K562 (cell line): ENCODE data around the gene SMARCA1. TPM values are rescaled to one million over a fixed set of nuclear protein-coding genes. Genes with fewer than 3 reads are reported as not detected.
"Not testable (repeated sequence)": the region's sequence is repeated elsewhere in the genome, so short reads cannot be mapped to it uniquely, and the experiment has no call there.

Experiments
- ATAC-seq: fragments of 200-7000 bp; cut with Tn5 transposase; 3 replicates; pipeline ENCODE4 v1.9.1; 2020; ENCODE audit warnings: moderate library complexity
- BruUV-seq: library from RNA; stranded (reverse); fragments of 400-500 nt; replicated peaks from 2 replicates; lab custom pipeline; 2021; lab: Mats Ljungman, UMichigan
- CTCF ChIA-PET: fragments of 300-600 bp; formaldehyde crosslinking; extraction: SDS; loops from one replicate; lab custom pipeline; 2021; ENCODE audit warnings: low intra/inter-chr PET ratio; lab: Yijun Ruan, JAX
- POLR2A ChIA-PET: fragments of 300-600, 350-650 bp; sonication (Branson Sonifier 250); formaldehyde crosslinking; extraction: SDS; loops from one replicate; lab custom pipeline; 2021; ENCODE audit warnings: antibody characterized with exemption, inconsistent platforms; lab: Yijun Ruan, JAX
- DNase-seq, 4 experiments: peaks; one replicate each; pipeline versions ENCODE4 v3.0.0 to v3.0.0-alpha.2; 2011 to 2018; ENCODE audit warnings: low spot score in 3 of 4, mixed read lengths in 3 of 4; ENCODE audit errors: extremely low read depth in 1 of 4
- FAIRE-seq: peaks from 2 replicates; lab custom pipeline; 2011; peaks lifted over from hg19 to GRCh38; lab: Jason Lieb, UNC
- H2AFZ ChIP-seq: 2 replicates; pipeline ENCODE4 v1.6.0; 2011; ENCODE audit warnings: low read depth, low read length, control low read depth, inconsistent platforms
- H3K27ac ChIP-seq: fragments of 200-600 bp; 3 replicates; pipeline ENCODE4 v1.8.0; 2011; ENCODE audit warnings: low read depth, mild to moderate bottlenecking, control low read depth, inconsistent platforms, low read length, moderate library complexity, mixed read lengths; ENCODE audit errors: extremely low read depth
- H3K27me3 ChIP-seq, 2 experiments: fragments of 300-600 bp in 1 of 2; 2 replicates in 1 of 2; 3 replicates in 1 of 2; pipeline versions ENCODE4 v1.6.0 to v1.8.0; 2011; ENCODE audit warnings: inconsistent platforms in 2 of 2, low read length in 2 of 2, mild to moderate bottlenecking in 1 of 2, mixed read lengths in 1 of 2, moderate library complexity in 1 of 2; ENCODE audit not compliant: control insufficient read depth in 2 of 2, insufficient read depth in 2 of 2
- H3K36me3 ChIP-seq: fragments of 300-600 bp; 3 replicates; pipeline ENCODE4 v1.8.0; 2011; ENCODE audit warnings: mild to moderate bottlenecking, low read length, inconsistent platforms; ENCODE audit not compliant: control insufficient read depth, insufficient read depth
- H3K4me1 ChIP-seq, 2 experiments: fragments of 200-600 bp in 1 of 2; replicated peaks in 1 of 2; 2 replicates in 1 of 2; 3 replicates in 1 of 2; pipeline versions ENCODE4 v1.5.1 to v1.8.0; 2011; ENCODE audit warnings: inconsistent platforms in 2 of 2, low read length in 2 of 2, mild to moderate bottlenecking in 1 of 2, mixed read lengths in 1 of 2, moderate library complexity in 1 of 2; ENCODE audit not compliant: control insufficient read depth in 2 of 2, insufficient read depth in 2 of 2
- H3K4me2 ChIP-seq: 2 replicates; pipeline ENCODE4 v1.6.1; 2011; ENCODE audit warnings: low read length, control low read depth, inconsistent platforms, mixed read lengths; ENCODE audit not compliant: insufficient read depth
- H3K4me3 ChIP-seq: fragments of 200-600 bp; sonication (generic), shearing (Covaris generic); 2 replicates; pipeline ENCODE4 v1.5.1; 2016; ENCODE audit warnings: control low read depth, inconsistent platforms
- H3K79me2 ChIP-seq: fragments of 200-600 bp; 3 replicates; pipeline ENCODE4 v1.8.0; 2011; ENCODE audit warnings: low read length, inconsistent platforms; ENCODE audit not compliant: control insufficient read depth, insufficient read depth
- H3K9ac ChIP-seq, 2 experiments: 2 replicates each; pipeline versions ENCODE4 v1.6.0 to v1.6.1; 2011; ENCODE audit warnings: low read depth in 2 of 2, low read length in 2 of 2, control low read depth in 1 of 2, inconsistent platforms in 1 of 2, mild to moderate bottlenecking in 1 of 2, mixed read lengths in 1 of 2; ENCODE audit not compliant: insufficient read depth in 1 of 2
- H3K9me1 ChIP-seq: one replicate; pipeline ENCODE4 v1.6.0; 2011; ENCODE audit warnings: inconsistent platforms, mild to moderate bottlenecking, low read length, moderate library complexity; ENCODE audit not compliant: control insufficient read depth, insufficient read depth
- H3K9me3 ChIP-seq: replicated peaks from 2 replicates; pipeline ENCODE4 v1.5.1; 2011; ENCODE audit warnings: low read depth, low read length, inconsistent platforms; ENCODE audit not compliant: control insufficient read depth, insufficient read depth
- H4K20me1 ChIP-seq: replicated peaks from 2 replicates; pipeline ENCODE4 v1.6.1; 2011; ENCODE audit warnings: low read length, inconsistent platforms, mixed read lengths; ENCODE audit not compliant: control insufficient read depth, insufficient read depth
- ESRRA ChIP-seq: fragments of 450-650 bp; IDR thresholded peaks from 2 replicates; pipeline ENCODE4 v1.6.1; 2014; ENCODE audit warnings: low read depth, mild to moderate bottlenecking, moderate library complexity, borderline replicate concordance
- NCOR1 ChIP-seq: fragments of 450-650 bp; IDR thresholded peaks from 2 replicates; pipeline ENCODE4 v1.6.1; 2016; ENCODE audit warnings: mild to moderate bottlenecking, moderate library complexity
- NFIC ChIP-seq: fragments of 450-650 bp; IDR thresholded peaks from 2 replicates; pipeline ENCODE4 v1.6.1; 2017; ENCODE audit warnings: mild to moderate bottlenecking, inconsistent platforms
- TARDBP ChIP-seq: fragments of 450-650 bp; IDR thresholded peaks from 2 replicates; pipeline ENCODE4 v1.6.1; 2016
- WGBS: fragments of 100-300 bp; shearing (Covaris generic); methylation state at CpG from one replicate; pipeline ENCODE4 v1.1.6; 2016; ENCODE audit warnings: low coverage, mixed read lengths; ENCODE audit not compliant: insufficient coverage; ENCODE audit errors: missing lambda C conversion rate; 5-methylcytosine and 5-hydroxymethylcytosine counted together
- in situ Hi-C: fragments of 300-500 bp; cut with MboI; formaldehyde crosslinking; loops from 4 replicates; pipeline ENCODE4 v1.15.0; 2018; ENCODE audit warnings: inconsistent platforms, mixed read lengths
- intact Hi-C: fragments of 100-400 bp; cut with micrococcal nuclease; formaldehyde crosslinking; loops from 2 replicates; pipeline ENCODE4 v1.14.2; 2022
- polyA plus RNA-seq, 8 experiments: library from polyadenylated mRNA; depleted of rRNA in 4 of 8; stranded (reverse) in 5 of 8; unstranded in 3 of 8; fragments of >200 nt; fragmentation: Nextera tagmentation in 2 of 8; fragmentation: Illumina TruSeq in 1 of 8; extraction: Ambion mirVana in 2 of 8; extraction: Trizol in 1 of 8; gene quantifications; 2 replicates each; pipeline versions ENCODE4 v1.2.1 to v1.2.3, GENCODE V29; 2011 to 2014; ENCODE audit warnings: inconsistent platforms in 1 of 8, missing spikeins in 1 of 8
- total RNA-seq, 7 experiments: library from RNA; depleted of rRNA in 6 of 7; stranded (reverse); fragments of >200 nt in 6 of 7; fragmentation: Illumina TruSeq in 2 of 7; extraction: Trizol in 2 of 7; gene quantifications; 2 replicates each; pipeline versions ENCODE4 v1.2.1 to v1.2.3, GENCODE V29; 2011 to 2021; ENCODE audit warnings: low replicate concordance in 1 of 7
- TF ChIP-seq, protein P1 (sequence below): fragments of 450-650 bp; IDR thresholded peaks from 2 replicates; pipeline ENCODE4 v1.6.1; 2016; ENCODE audit warnings: low read depth, mild to moderate bottlenecking, moderate library complexity

The SMARCA1 gene
- total and polyA plus RNA-seq, 9 of the 15 experiments (the other 6 are each of a cell fraction or from before 2014, with no cell fraction given): 0.42 to 3.0 (median 2.0) TPM

DNA sequence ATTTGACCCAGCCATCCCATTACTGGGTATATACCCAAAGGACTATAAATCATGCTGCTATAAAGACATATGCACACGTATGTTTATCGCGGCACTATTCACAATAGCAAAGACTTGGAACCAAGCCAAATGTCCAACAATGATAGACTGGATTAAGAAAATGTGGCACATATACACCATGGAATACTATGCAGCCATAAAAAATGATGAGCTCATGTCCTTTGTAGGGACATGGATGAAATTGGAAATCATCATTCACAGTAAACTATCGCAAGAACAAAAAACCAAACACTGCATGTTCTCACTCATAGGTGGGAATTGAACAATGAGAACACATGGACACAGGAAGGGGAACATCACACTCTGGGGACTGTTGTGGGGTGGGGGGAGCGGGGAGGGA, 41.1 kb upstream of the SMARCA1 start:
- CTCF ChIA-PET, H3K27me3 ChIP-seq, in situ Hi-C loops, H3K79me2 ChIP-seq, H3K9ac ChIP-seq, H2AFZ ChIP-seq, H4K20me1 ChIP-seq, BruUV-seq, H3K9me3 ChIP-seq, FAIRE-seq, H3K27ac ChIP-seq, H3K9me1 ChIP-seq, intact Hi-C loops, H3K4me3 ChIP-seq, H3K4me1 ChIP-seq, H3K4me2 ChIP-seq, ATAC-seq, DNase-seq: not testable (repeated sequence)
- WGBS: no CpG with 5 or more reads among the region's 5 CpGs
- POLR2A ChIA-PET: interaction anchor here (1.1 kb wide), 1 partner anchor 13 kb away, joined by 3 read pairs; no protein-coding TSS in a partner anchor
- peaks cover 71% of the 10 kb centered on the region for H3K36me3 ChIP-seq
- peak; percentile 67; the same call in 1 of the 2 replicates for TF ChIP-seq NFIC

DNA sequence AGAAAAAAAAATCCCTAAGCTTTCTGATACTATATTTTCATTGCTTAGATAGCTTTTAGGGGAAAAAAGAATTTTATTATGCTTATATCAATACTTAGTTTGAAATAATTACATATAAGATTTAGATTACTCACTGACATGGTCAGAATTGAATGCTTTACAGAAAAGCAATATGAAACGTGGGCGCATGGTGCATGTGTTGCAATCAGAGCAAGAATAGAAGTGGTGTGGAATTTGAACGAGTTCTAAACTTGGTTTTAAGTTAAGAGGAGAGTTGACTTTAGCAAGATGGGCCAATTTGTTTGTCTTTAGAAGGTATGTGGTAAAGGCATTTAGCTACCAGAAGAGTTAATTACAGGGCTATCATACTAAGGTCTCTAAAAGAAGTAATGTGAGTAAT, 38.2 kb upstream of the SMARCA1 start:
- H3K27me3 ChIP-seq: no peaks in the 10 kb centered on the region
- no peak overlapping the region for H3K4me3 ChIP-seq
- no peak overlapping the region for H3K9ac ChIP-seq
- no peak for ATAC-seq
- no peak for DNase-seq
- H3K79me2 ChIP-seq: no peaks in the 10 kb centered on the region
- intact Hi-C loops (no loop called here), in situ Hi-C loops (no loop called here)
- ChIA-PET CTCF (no interaction called here), POLR2A (interaction anchor here (1.0 kb wide), 1 partner anchor 11 kb away, joined by 3 read pairs; no protein-coding TSS in a partner anchor)
- H3K4me1 ChIP-seq: peaks cover 0 to 11% of the 10 kb centered on the region in 2 experiments; a peak in 2 of 5 replicates
- FAIRE-seq: no peak
- H3K9me1 ChIP-seq: peaks cover 3% of the 10 kb centered on the region
- H2AFZ ChIP-seq: no peak overlapping the region
- 82% methylated on average over 3 of the region's 3 CpGs for WGBS
- no peak overlapping the region for H3K27ac ChIP-seq
- TF ChIP-seq TARDBP: no peak
- TF ChIP-seq, protein P1, sequence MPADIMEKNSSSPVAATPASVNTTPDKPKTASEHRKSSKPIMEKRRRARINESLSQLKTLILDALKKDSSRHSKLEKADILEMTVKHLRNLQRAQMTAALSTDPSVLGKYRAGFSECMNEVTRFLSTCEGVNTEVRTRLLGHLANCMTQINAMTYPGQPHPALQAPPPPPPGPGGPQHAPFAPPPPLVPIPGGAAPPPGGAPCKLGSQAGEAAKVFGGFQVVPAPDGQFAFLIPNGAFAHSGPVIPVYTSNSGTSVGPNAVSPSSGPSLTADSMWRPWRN: no peak
- TF ChIP-seq NCOR1: no peak
- TF ChIP-seq ESRRA: no peak
- H3K9me3 ChIP-seq: no peaks in the 10 kb centered on the region
- H3K4me2 ChIP-seq: no peak overlapping the region
- H3K36me3 ChIP-seq: peaks cover 75% of the 10 kb centered on the region
- no peaks in the 10 kb centered on the region for H4K20me1 ChIP-seq
- no TSS peak for BruUV-seq
